Astrocyte (in vitro differentiated cells and primary cell): ENCODE results near the gene FBXO22.

Experiments used
- CTCF ChIP-seq: IDR thresholded peaks from 2 replicates; pipeline ENCODE4 v1.5.1; 2011; ENCODE audit warnings: low read depth, mild to moderate bottlenecking, inconsistent platforms, low read length, moderate library complexity; ENCODE audit not compliant: insufficient read depth
- EZH2 ChIP-seq: IDR thresholded peaks from 2 replicates; pipeline ENCODE4 v1.6.1; 2012; ENCODE audit warnings: mild to moderate bottlenecking, low read length, inconsistent platforms; ENCODE audit not compliant: insufficient read depth

- TF ChIP-seq CTCF (no peak), EZH2 (no peak)
Measured at GRCh38 chr15:75918135-75918534, 14.5 kb downstream of the FBXO22 start.
